Progenitor cell of endocrine pancreas (in vitro differentiated cells): ENCODE results near the gene KCNQ1. TPM values are rescaled to one million over a fixed set of nuclear protein-coding genes. Genes with fewer than 3 reads are reported as not detected.

Source experiments
- DNase-seq: peaks from one replicate; pipeline ENCODE4 v3.0.0; 2021; ENCODE audit warnings: low spot score; ENCODE audit not compliant: unreplicated experiment
- H3K27ac Mint-ChIP-seq: 2 replicates; pipeline ENCODE4 v1.8.0; 2021; ENCODE audit warnings: mild to moderate bottlenecking, moderate library complexity, mixed read lengths
- H3K27me3 Mint-ChIP-seq: 2 replicates; pipeline ENCODE4 v1.8.0; 2021; ENCODE audit warnings: mixed read lengths
- H3K36me3 Mint-ChIP-seq: 2 replicates; pipeline ENCODE4 v1.8.0; 2022; ENCODE audit warnings: mixed read lengths; ENCODE audit not compliant: insufficient read depth
- H3K4me1 Mint-ChIP-seq: 2 replicates; pipeline ENCODE4 v1.8.0; 2021; ENCODE audit warnings: low read depth, mixed read lengths
- H3K4me3 Mint-ChIP-seq: 2 replicates; pipeline ENCODE4 v1.8.0; 2021; ENCODE audit warnings: low read depth, mild to moderate bottlenecking, moderate library complexity, mixed read lengths
- H3K9me3 Mint-ChIP-seq: 2 replicates; pipeline ENCODE4 v1.8.0; 2021; ENCODE audit warnings: low read depth, mixed read lengths
- CTCF ChIP-seq: fragments of 200-600 bp; sonication (generic); IDR thresholded peaks from one replicate; pipeline ENCODE4 v1.5.0; 2021; ENCODE audit warnings: antibody characterized with exemption, mild to moderate bottlenecking; ENCODE audit not compliant: unreplicated experiment
- total RNA-seq: library from RNA; stranded (reverse); gene quantifications from 2 replicates; pipeline ENCODE4 v1.2.1, GENCODE V29; 2021

The KCNQ1 gene
- total RNA-seq, 1 donor from 2014 or later = 3.3 TPM

- H3K4me3 Mint-ChIP-seq = no peak overlapping the region
- H3K36me3 Mint-ChIP-seq = no peaks in the 10 kb centered on the region
- peaks cover 26% of the 10 kb centered on the region for H3K27me3 Mint-ChIP-seq
- H3K27ac Mint-ChIP-seq = no peak overlapping the region
- DNase-seq = no peak
- H3K4me1 Mint-ChIP-seq = no peaks in the 10 kb centered on the region
- no peaks in the 10 kb centered on the region for H3K9me3 Mint-ChIP-seq
- no peak for TF ChIP-seq CTCF
These were observed 10.8 kb upstream of the KCNQ1 start for GRCh38 chr11:2434008-2434407.

- H3K9me3 Mint-ChIP-seq = peaks cover under 1% of the 10 kb centered on the region
- peaks cover 33% of the 10 kb centered on the region for H3K27me3 Mint-ChIP-seq
- H3K27ac Mint-ChIP-seq = no peak overlapping the region
- no peak for DNase-seq
- H3K36me3 Mint-ChIP-seq = no peaks in the 10 kb centered on the region
- no peak for TF ChIP-seq CTCF
- no peak overlapping the region for H3K4me3 Mint-ChIP-seq
- H3K4me1 Mint-ChIP-seq = no peaks in the 10 kb centered on the region
These were observed 10.1 kb upstream of the KCNQ1 start for GRCh38 chr11:2434506-2435255.

GRCh38 chr11:2435288-2436012, 9.4 kb upstream of the KCNQ1 start:
- Mint-ChIP-seq H3K36me3 (no peaks in the 10 kb centered on the region), H3K27me3 (peaks cover 38% of the 10 kb centered on the region), H3K4me3 (no peak overlapping the region), H3K27ac (no peak overlapping the region), H3K9me3 (peaks cover 3% of the 10 kb centered on the region), H3K4me1 (no peaks in the 10 kb centered on the region)
- DNase-seq = no peak
- TF ChIP-seq CTCF = no peak

GRCh38 chr11:2436013-2436520, 8.7 kb upstream of the KCNQ1 start:
- Mint-ChIP-seq H3K4me3 (no peak overlapping the region), H3K27me3 (peaks cover 44% of the 10 kb centered on the region), H3K4me1 (no peaks in the 10 kb centered on the region), H3K36me3 (no peaks in the 10 kb centered on the region), H3K27ac (no peak overlapping the region), H3K9me3 (peaks cover 3% of the 10 kb centered on the region)
- TF ChIP-seq CTCF = no peak
- DNase-seq = no peak

GRCh38 chr11:2436521-2437031, 8.2 kb upstream of the KCNQ1 start:
- DNase-seq = no peak
- peaks cover 3% of the 10 kb centered on the region for H3K9me3 Mint-ChIP-seq
- no peaks in the 10 kb centered on the region for H3K36me3 Mint-ChIP-seq
- no peaks in the 10 kb centered on the region for H3K4me1 Mint-ChIP-seq
- TF ChIP-seq CTCF = no peak
- H3K27me3 Mint-ChIP-seq = peaks cover 45% of the 10 kb centered on the region
- H3K4me3 Mint-ChIP-seq = no peak overlapping the region
- no peak overlapping the region for H3K27ac Mint-ChIP-seq
